Activated CD4-positive, alpha-beta memory T cell treated with anti-CD3 and anti-CD28 coated beads, Interleukin-2, amount 10 ng/mL, durations not matched to agents 7 days and 5 days (primary cell): ENCODE results near the gene DENND1C. TPM values are rescaled to one million over a fixed set of nuclear protein-coding genes. Genes with fewer than 3 reads are reported as not detected.

ENCODE experiments used
- CTCF ChIA-PET: fragments of 350-600 bp; sonication (Branson Sonifier 250); formaldehyde crosslinking; loops from one replicate; lab custom pipeline; 2021; ENCODE audit warnings: antibody characterized with exemption, inconsistent platforms; lab: Charles Lee
- POLR2A ChIA-PET: fragments of 350-600 bp; sonication (Branson Sonifier 250); formaldehyde crosslinking; loops from one replicate; lab custom pipeline; 2021; ENCODE audit warnings: antibody characterized with exemption; lab: Charles Lee
- DNase-seq: peaks from one replicate; pipeline ENCODE4 v3.0.0-alpha.2; 2020
- H3K27ac Mint-ChIP-seq: one replicate; pipeline ENCODE4 v1.8.0; 2021; ENCODE audit warnings: mild to moderate bottlenecking, mixed read lengths
- H3K27me3 Mint-ChIP-seq: one replicate; pipeline ENCODE4 v1.8.0; 2021; ENCODE audit warnings: mixed read lengths
- H3K36me3 Mint-ChIP-seq: one replicate; pipeline ENCODE4 v1.8.0; 2021; ENCODE audit warnings: low read depth, mixed read lengths
- H3K4me1 Mint-ChIP-seq: one replicate; pipeline ENCODE4 v1.8.0; 2021; ENCODE audit warnings: mixed read lengths
- H3K4me3 Mint-ChIP-seq: one replicate; pipeline ENCODE4 v1.8.0; 2021; ENCODE audit warnings: mild to moderate bottlenecking, mixed read lengths
- H3K9me3 Mint-ChIP-seq: one replicate; pipeline ENCODE4 v1.8.0; 2021; ENCODE audit warnings: mixed read lengths
- total RNA-seq, 2 experiments: library from RNA; stranded (reverse); gene quantifications; one replicate each; pipeline ENCODE4 v1.2.3, GENCODE V29; 2021

Gene DENND1C
- total RNA-seq, 2 experiments from 2014 or later: 97.2 to 101 TPM

DNA sequence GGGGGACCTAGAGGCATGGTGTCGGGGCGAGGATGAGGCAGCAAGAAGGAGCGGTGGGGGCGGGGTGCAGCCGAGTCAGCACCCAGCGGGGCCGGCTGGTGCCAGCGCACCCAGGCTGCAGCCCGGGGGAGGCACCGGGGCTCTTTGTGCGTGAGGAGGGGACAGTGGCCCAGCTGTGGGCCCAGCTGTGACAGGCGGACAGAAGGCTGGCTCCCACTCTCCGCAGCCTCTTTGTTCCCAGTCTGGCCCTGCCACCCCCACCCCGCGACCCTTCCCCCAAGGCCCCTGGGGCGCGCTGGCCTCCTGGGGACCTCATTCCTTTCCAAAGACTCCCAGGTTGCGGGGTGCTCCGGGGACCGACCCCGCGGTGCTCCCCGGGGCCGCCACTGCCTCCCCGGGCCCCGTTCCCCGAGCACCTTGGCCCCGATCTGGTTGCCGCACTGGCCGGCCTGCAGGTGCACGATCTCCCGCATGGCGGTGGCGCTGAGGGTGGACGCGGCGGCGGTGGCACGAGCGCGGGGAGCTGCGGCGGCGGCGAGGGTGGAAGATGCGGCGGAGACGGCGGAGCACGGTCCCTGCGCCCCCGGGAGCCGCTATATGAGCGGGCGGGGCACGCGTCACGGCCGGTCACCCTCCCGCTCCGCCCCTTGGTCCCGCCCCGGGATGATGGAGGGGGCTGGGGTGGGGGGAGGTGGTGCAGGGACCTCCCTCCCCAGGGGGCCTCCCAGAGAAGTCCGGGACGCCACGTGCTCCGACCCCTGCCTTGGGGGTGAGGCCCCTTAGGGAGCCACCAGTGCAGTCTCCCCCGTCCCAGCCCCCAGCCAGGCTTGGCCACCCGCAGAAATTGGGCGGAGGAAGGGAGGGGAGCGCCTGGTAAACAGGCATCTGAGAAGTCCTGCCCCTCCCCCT, 20.4 kb upstream of the DENND1C start, which contains the start of gene TUBB4A:
Gene TUBB4A (minus strand): TSS at position 570 of the 909 bp plus-strand sequence. CDS start 97 bp downstream, at position 473.
- CTCF ChIA-PET: interaction anchor here (0.7 kb wide), 1 partner anchor 18 kb away, joined by 3 read pairs; no protein-coding TSS in a partner anchor

DNA sequence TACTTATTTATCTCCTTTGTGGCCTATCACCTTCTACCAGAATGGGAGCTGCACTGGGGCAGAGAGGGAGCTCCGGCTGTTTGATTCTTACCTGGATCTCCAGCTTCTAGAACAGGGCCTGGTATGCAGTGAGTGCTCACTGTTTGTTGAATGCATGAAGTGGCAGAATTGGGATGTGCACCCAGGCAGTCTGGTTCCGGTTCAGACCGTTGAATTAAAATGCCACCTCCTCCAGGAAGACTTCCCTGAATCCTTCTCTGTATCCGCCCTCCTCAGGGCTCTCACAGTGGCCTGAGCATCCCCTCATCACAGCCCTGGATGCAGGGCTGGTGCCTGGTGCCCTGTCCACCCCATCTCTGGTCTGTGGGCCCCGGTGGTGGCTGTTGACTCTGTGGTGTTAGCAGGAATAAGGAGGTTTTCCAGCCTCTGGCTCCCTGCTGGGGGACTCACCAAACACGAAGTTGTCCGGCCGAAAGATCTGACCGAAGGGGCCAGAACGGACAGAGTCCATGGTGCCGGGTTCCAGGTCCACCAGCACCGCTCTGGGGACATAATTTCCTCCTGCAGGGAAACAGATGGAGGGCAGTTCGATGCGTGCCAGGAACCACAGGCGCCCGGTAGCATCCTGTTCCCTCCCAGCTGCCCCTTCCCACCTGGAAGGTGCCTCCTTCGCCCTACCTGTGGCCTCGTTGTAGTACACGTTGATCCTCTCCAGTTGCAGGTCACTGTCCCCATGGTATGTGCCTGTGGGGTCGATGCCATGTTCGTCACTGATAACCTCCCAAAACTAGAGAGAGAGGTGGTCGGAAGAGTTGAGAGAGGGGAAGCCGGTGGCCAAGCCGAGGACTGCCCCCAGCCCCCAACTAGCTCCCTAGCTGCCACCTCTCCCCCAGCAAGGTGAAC, 19.5 kb upstream of the DENND1C start:
- ChIA-PET CTCF (interaction anchor here (1.4 kb wide), 1 partner anchor 20 kb away, joined by 4 read pairs; the partner anchor contains the start of gene DENND1C), POLR2A (interaction anchor here (4.3 kb wide), 1 partner anchor 20 kb away, joined by 23 read pairs; the partner anchor contains the start of gene DENND1C)
- no peak for DNase-seq
- Mint-ChIP-seq H3K4me3 (peak overlapping the region; percentile 58), H3K9me3 (no peaks in the 10 kb centered on the region), H3K27me3 (peaks cover 15% of the 10 kb centered on the region), H3K27ac (no peak overlapping the region), H3K36me3 (no peaks in the 10 kb centered on the region), H3K4me1 (peaks cover 34% of the 10 kb centered on the region)

More for the DNA sequence above, 20.4 kb upstream of the DENND1C start, which contains the start of gene TUBB4A:
- Mint-ChIP-seq H3K4me1 (peaks cover 34% of the 10 kb centered on the region), H3K27ac (no peak within 1 kb of the TSS), H3K4me3 (peak within 1 kb of the TSS; percentile 58), H3K9me3 (no peaks in the 10 kb centered on the region), H3K27me3 (peaks cover 15% of the 10 kb centered on the region), H3K36me3 (no peaks in the 10 kb centered on the region)
- DNase-seq: peak; percentile 50
- POLR2A ChIA-PET: interaction anchor here (1.2 to 2.5 kb wide), 3 partner anchors 12 to 50 kb away, joined by 3 to 7 read pairs (median 7); partner anchors contain the start of gene DENND1C

DNA sequence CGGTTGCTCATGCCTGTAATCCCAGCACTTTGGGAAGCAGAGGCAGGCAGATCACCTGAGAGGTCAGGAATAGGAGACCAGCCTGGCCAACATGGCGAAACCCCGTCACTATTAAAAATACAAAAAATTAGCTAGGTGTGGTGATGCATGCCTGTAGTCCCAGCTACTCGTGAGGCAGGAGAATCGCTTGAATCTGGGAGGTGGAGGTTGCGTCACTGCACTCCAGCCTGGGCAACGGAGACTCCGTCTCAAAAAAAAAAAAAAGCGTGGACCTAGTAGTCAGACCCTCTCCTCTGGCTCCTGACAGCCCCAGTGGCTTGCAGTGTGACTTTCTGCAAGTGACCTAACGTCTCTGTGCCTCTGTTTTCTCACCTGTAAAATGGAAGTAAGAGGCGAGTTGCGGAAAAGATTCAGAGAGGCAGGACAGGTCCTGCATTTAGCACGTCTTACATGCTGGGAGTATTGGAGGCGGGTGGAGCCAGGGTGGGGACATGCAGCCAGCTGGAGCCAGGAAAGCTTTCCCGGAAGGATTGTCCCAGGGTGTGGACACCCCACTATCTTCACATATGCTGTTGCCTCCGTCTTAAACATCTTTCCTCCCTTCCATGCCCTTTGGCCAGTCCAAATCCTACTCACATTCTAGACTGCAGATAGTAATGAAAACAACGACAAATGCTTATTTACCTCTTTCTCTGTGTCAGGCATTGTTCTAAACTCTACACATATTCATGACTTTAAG, 17.6 kb upstream of the DENND1C start:
- Mint-ChIP-seq H3K36me3 (no peaks in the 10 kb centered on the region), H3K4me3 (no peak overlapping the region), H3K4me1 (peaks cover 24% of the 10 kb centered on the region), H3K27me3 (peaks cover 15% of the 10 kb centered on the region), H3K9me3 (no peaks in the 10 kb centered on the region), H3K27ac (no peak overlapping the region)
- POLR2A ChIA-PET: interaction anchor here (0.6 to 4.3 kb wide), 3 partner anchors 9 to 671 kb away, joined by 3 to 23 read pairs (median 3); partner anchors contain the start of gene DENND1C
- no peak for DNase-seq
- CTCF ChIA-PET: interaction anchor here (0.7 to 1.4 kb wide), 2 partner anchors 18 to 209 kb away, joined by 3 to 4 read pairs; partner anchors contain the start of gene DENND1C

DNA sequence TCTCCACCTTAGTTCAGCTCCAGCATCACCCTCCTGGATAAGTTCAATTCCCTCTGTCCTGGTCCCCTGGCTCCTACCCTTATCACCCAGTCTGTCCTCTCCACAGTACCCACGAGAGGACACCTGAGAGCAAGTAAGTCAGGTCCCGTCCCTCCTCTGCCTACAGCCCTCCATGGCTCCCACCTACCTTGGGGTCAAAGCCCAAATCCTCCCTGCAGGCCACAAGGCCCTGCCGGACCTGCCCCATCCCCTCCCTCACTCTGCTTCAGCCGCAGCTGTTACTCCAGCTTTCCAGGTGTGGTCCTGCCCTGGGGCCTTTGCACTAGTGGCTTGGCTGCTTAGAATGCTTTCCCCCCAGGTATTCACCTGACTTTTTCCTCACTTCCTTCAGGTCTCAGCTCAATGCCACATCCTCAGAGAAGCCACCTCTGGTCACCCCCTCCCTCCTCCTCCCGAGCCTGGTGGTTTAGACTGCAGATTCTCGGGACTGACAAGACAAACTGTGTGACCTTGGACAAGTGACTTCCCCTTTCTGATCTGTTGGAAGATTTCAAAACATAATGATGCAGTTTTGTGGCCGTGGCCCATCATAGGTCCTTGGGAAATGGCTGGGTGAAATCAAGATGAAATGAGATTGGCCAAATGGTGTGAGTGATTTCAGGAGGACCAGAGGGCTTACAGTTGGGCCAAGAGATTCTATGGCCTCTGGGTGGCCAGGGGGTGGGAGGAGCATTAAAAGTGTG, 16.9 kb upstream of the DENND1C start:
- peaks cover 12% of the 10 kb centered on the region for H3K27me3 Mint-ChIP-seq
- H3K4me1 Mint-ChIP-seq: peaks cover 21% of the 10 kb centered on the region
- DNase-seq: no peak
- H3K4me3 Mint-ChIP-seq: no peak overlapping the region
- H3K36me3 Mint-ChIP-seq: no peaks in the 10 kb centered on the region
- POLR2A ChIA-PET: interaction anchor here (4.3 kb wide), 1 partner anchor 17 kb away, joined by 23 read pairs; the partner anchor contains the start of gene DENND1C
- CTCF ChIA-PET: no interaction called here
- H3K27ac Mint-ChIP-seq: no peak overlapping the region
- no peaks in the 10 kb centered on the region for H3K9me3 Mint-ChIP-seq

GRCh38 chr19:6495947-6496346, 14.4 kb upstream of the DENND1C start:
- Mint-ChIP-seq H3K4me3 (no peak overlapping the region), H3K36me3 (no peaks in the 10 kb centered on the region), H3K27ac (no peak overlapping the region), H3K4me1 (peaks cover 17% of the 10 kb centered on the region), H3K27me3 (peaks cover 2% of the 10 kb centered on the region), H3K9me3 (peaks cover 8% of the 10 kb centered on the region)
- POLR2A ChIA-PET: no interaction called here
- no peak for DNase-seq
- CTCF ChIA-PET: interaction anchor here (0.6 kb wide), 1 partner anchor 330 kb away, joined by 3 read pairs; no protein-coding TSS in a partner anchor

- Mint-ChIP-seq H3K4me1 (peaks cover 26% of the 10 kb centered on the region), H3K4me3 (no peak overlapping the region), H3K27me3 (no peaks in the 10 kb centered on the region), H3K9me3 (peaks cover 8% of the 10 kb centered on the region), H3K36me3 (no peaks in the 10 kb centered on the region), H3K27ac (no peak overlapping the region)
- no peak for DNase-seq
- ChIA-PET CTCF (interaction anchor here (0.9 kb wide), 1 partner anchor 13 kb away, joined by 4 read pairs; the partner anchor contains the start of gene DENND1C), POLR2A (no interaction called here)
Measured at GRCh38 chr19:6494438-6495036, 12.9 kb upstream of the DENND1C start.

- Mint-ChIP-seq H3K4me1 (peaks cover 17% of the 10 kb centered on the region), H3K9me3 (peaks cover 8% of the 10 kb centered on the region), H3K4me3 (no peak overlapping the region), H3K27me3 (no peaks in the 10 kb centered on the region), H3K36me3 (no peaks in the 10 kb centered on the region), H3K27ac (no peak overlapping the region)
- ChIA-PET CTCF (interaction anchor here (1.2 kb wide), 1 partner anchor 11 kb away, joined by 3 read pairs; the partner anchor contains the start of gene DENND1C), POLR2A (interaction anchor here (1.3 to 2.2 kb wide), 2 partner anchors 10 to 67 kb away, joined by 3 to 15 read pairs; partner anchors contain the start of gene DENND1C)
- DNase-seq: no peak
Measured at GRCh38 chr19:6491802-6492592, 10.4 kb upstream of the DENND1C start.

DNA sequence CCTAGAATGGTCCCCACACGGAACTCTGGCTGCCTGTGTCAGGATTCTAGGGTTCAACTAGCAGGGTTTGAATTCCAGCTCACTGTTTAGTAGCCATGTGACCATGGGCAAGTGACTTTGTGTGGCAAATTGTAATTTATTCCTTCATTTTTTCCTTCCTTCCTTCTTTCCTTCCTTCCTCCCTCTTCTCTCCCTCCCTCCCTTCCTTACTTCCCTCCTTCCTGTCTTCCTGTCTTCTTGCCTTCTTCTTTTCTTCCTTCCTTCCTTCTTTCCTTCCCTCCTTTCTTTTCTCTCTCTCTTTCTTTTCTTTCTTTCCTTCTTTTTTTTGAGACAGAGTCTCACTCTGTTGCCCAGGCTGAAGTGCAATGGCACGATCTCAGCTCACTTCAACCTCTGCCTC, 8.5 kb upstream of the DENND1C start:
- Mint-ChIP-seq H3K36me3 (no peaks in the 10 kb centered on the region), H3K27me3 (no peaks in the 10 kb centered on the region)

DNA sequence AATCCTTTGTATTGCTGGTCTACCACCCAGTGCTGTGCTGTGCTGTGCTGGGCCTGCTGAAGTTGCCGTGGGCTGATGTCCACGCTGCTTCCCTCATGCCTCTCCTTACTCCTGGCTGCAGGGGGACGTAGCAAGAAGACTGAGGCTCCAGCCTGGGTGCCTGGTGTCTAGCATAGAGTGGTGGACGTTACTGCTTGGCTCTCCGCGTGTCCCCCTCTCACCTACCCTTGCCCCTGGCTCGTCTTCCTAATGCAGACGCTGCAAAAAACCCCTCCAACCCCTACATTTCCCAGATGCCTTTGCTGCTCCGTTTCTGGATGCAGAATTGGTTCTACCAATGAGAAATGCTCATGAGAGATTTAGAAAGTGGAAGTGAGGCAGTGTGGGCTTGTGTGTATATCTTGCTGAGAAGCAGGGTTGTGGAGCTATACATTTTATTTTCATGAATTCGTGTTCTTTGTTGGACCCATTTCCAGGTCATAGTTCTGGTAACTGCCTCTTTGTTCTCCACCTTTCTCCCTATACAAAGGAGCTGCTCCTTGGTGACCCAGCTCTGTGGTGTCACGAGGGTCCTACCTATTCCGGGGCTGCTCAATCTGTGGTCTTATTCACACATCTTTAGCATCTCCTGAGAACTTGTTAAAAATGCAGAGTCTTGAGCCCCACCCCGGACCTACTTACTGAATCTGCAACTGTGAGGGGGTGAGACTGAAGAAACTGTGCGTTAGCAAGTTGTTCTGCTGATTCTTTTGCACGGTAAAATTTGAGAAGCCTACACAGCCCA, 7.9 kb upstream of the DENND1C start:
- DNase-seq: peak; percentile 39
- peak overlapping the region; percentile 81 for H3K27ac Mint-ChIP-seq
- no peaks in the 10 kb centered on the region for H3K27me3 Mint-ChIP-seq
- ChIA-PET CTCF (interaction anchor here (0.6 to 1.7 kb wide), 3 partner anchors 8 to 769 kb away, joined by 3 to 5 read pairs (median 3); partner anchors contain the start of genes DENND1C and LONP1), POLR2A (interaction anchor here (1.0 to 2.2 kb wide), 4 partner anchors 8 to 65 kb away, joined by 3 to 13 read pairs (median 6); partner anchors contain the start of genes DENND1C, KHSRP and TUBB4A)
- peaks cover 8% of the 10 kb centered on the region for H3K9me3 Mint-ChIP-seq
- H3K4me1 Mint-ChIP-seq: peaks cover 17% of the 10 kb centered on the region
- peak overlapping the region; percentile 67 for H3K4me3 Mint-ChIP-seq
- H3K36me3 Mint-ChIP-seq: no peaks in the 10 kb centered on the region

More for the DNA sequence above, 8.5 kb upstream of the DENND1C start:
- Mint-ChIP-seq H3K4me3 (peak overlapping the region; percentile 67), H3K9me3 (peaks cover 8% of the 10 kb centered on the region), H3K4me1 (peaks cover 17% of the 10 kb centered on the region), H3K27ac (peak overlapping the region; percentile 81)
- POLR2A ChIA-PET: interaction anchor here (1.0 to 2.2 kb wide), 4 partner anchors 9 to 65 kb away, joined by 3 to 13 read pairs (median 6); partner anchors contain the start of genes DENND1C, KHSRP and TUBB4A
- CTCF ChIA-PET: interaction anchor here (1.7 kb wide), 1 partner anchor 27 kb away, joined by 5 read pairs; no protein-coding TSS in a partner anchor
- DNase-seq: no peak
